Epidermal melanocyte (primary cell): ENCODE measurements around the gene ASB2.

Experiments
- DNase-seq: peaks from one replicate; pipeline ENCODE4 v3.0.0; 2011; ENCODE audit warnings: low spot score; ENCODE audit not compliant: insufficient read length

The ASB2 gene

DNA sequence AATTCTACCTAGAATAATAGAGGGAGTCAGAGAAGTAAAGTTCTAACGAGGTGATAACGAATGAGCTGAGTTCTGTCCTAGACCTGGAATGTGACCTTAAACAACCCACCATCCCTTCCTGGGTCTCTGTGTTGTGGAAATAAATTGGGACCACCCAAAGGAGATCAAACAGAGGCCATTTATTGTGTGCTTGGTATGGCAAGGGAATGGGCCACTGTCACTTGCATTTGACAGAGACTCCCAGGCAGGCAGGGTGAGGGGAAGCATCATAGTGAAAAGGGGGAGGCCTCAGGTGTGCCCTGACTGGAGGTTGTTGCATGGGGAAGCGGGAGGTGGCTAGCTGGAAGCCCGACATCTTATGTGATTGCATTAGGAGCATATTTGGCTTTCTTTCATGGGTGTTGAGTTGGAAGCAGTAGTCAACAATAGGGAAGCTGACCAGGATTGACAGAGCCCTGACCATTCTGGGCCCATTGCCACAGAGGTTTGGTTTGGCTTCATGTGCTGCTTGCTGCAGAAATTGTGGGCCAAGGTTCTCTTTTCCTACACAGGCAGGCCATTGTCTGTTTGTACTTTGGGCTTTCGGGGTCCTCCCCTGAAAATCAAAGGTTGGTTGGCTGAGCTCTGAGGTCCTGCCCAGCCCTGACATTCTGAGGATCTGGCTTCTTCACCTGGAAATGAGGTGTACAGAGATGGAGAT is 66.8 kb downstream of the ASB2 start:
- DNase-seq, result no peak

DNA sequence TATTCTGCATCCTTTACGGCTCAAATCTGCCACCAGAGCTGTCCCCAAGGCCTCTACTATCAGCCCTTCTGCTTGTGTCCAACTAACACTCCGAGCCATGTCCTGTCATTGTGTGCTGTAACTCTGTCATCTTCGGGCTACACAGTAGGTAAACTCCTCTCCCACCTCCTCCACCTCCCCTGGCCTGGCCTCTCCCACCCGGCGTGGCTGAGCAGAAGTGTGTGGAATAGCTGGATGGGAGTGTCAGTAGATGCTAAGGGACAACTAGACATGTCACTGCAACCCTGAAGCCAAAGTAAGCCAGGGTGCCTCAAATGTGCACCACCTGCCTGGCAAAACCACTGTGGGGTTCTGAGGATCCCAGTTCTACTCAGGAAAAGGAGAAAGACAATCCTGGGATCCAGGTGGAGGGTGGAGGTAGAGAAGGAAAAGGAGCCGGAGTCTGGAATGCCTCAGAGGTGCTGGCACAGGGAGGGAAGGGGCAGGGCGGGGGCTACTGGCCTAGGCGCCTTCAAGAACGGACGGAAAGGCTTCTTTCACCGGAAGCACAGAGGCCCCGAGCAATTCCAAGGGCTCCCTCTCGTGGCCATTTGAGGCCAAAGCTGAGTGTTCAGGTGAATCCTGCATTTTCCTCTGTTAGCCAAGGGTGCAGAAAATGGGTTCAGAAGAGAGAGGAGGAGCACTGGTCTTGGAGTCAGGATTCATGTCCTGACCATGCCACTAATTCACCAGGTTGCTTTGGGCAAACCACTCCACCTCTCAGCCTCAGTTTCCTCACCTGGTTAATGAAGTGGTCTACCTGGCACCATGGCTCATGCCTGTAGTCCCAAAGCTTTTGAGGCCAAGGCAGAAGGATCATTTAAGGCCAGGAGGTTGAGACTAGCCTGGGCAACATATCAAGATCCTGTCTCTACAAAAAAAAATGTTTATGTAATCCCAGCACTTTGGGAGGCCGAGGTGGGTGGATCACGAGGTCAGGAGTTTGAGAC is 69.7 kb downstream of the ASB2 start:
- DNase-seq, result no peak

DNA sequence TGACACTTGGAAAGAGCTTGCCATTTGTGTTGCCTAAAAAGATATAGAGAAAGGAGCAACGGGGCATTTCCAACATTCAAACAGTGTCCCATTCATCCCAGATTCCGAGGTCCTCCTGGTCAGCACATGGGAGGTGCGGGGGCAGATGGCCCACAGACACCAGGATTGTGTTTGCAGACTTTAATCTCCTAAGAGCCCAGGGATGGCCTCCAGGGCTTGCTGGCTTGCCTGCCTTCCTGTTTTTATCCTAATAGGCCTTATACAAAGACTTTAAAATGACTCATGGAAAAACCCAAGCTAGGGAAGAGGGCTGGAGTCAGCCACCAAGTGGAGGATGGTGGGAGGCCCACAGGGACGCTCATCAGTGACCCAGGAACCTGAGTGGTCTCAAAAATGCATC is 70.7 kb downstream of the ASB2 start:
- no peak for DNase-seq

DNA sequence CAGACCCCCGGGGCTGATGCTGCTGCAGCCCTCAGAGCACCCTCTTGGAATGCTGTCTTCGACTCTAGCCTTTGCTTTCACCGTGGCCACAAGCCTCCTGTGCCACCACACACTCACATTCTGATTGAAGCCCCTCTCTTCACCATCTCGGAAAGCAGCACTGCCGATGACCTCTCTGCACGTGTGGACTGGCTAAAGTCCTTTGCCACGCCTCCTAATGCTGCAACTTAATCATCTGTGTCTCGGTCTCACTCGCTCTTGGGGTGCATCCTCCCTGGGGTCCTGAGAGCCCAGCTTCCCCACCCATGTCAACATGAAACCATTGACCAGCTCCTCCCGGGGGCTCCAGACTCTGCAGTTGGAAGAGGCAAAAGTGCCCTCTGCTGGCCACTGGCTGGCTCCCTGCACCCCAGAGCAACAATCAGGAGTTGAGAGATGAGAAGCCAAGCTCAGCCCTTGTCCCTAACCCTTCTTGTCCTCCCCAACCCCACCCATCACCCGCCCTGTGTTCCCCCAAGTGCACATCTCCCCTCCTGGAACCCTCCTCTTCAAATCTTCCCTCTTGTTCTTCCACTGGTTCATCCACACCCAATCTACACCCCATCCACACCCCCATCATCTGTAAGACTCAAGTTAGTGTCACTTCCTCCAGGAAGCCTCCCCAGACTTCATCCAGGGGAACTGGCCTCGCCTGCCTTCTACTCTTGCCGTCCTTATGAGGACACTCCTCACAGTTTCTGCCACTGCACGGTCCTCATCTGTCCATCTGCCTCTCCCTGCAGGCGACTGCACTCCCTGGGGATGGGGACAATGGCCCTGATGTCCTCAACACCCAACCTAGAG is 72.8 kb downstream of the ASB2 start:
- DNase-seq, result no peak

DNA sequence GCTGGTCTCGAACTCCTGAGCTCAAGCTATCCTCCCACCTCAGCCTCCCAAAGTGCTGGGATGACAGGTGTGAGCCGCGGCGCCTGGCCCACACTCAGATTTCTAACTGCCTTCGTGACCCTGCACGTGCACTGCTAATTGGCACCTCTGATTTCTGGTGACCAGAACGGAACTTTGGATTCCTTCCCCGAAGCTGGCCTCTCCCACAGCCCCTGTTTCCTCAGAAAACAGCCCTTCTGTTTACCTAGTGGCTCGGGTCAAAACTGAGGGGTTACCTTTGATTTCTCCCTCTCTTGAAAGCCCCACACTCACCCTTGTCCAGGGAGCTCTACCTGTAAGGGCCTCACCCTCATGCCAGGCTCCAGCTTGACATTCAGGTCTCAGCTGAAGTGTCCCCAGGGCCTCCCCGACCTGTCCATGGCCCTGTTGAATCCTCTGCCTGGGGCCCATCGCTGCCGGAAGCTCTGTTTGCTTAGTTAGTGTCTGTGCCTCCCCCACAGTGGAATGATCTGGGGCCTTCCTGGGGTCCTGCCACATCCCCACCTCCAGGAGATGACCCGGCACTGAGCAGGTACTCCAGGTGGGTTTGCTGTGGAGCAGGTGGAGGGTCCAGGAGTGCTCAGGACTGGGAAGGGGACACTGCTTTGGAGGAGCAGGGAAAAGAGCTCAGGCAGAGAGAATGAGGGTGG is 73.6 kb downstream of the ASB2 start:
- no peak for DNase-seq

DNA sequence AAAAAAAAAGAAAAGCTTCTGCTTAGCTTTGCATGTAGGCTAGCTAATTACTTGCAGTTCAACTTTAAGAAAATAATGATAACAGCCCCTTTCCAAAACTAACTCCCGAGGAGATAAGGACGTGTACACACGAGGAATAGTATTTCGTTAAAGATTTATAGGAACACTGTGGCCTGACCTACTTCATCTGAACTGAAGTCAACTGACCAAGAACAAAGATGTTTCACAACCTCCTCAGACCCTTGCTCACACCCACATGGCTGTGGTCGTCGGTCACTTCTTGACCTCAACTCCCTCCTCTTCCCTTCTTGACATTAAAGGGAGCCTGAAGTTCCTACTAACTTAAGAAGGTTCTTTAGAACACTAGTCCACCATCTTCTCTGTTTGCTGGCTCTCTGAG is 74.6 kb downstream of the ASB2 start:
- DNase-seq, result no peak

DNA sequence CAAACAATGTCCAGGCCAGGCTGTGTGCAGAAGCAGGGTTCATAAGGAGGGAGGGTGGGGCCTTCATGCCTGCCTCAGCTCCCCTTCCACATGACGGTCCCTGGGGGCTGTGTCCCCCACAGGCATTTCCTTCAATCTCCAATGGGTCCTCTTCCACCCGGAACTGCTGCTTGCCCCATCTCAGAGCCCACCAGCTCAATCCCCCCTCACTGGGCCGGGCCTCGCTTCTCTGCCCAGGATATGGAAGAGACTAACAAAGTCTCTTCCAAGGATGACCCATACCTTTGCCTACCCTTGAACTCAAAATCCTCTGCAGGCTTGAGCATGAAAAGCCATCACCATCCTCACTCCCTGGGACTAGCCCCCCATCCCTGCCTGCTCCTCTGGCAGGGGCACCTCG is 77.6 kb downstream of the ASB2 start:
- no peak for DNase-seq

DNA sequence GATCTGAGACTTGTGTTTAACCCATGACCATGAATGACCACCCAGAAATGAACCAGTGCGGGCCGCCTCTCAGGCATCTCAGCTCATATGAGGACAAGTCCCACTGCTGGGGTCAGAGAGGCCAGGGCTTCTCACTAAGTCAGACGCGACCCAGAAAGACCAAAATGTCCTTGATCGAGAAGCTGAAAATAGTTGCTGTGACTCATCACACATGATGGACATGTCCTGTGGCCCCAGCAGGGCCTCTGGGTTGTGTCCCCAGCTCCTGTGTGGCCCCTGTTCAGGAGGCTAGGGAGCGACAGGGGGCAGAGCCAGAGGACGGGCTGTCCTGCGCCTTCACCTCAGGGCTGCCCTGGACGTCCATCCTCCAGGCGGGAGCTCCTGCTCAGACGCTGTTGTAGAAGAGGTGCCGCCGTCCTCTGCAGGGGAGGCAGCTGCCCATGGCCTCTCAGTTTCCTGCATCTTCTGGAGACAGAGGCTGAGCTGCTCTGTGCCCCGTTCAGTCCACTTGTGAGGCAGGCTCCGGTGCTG is 78.2 kb downstream of the ASB2 start:
- no peak for DNase-seq

DNA sequence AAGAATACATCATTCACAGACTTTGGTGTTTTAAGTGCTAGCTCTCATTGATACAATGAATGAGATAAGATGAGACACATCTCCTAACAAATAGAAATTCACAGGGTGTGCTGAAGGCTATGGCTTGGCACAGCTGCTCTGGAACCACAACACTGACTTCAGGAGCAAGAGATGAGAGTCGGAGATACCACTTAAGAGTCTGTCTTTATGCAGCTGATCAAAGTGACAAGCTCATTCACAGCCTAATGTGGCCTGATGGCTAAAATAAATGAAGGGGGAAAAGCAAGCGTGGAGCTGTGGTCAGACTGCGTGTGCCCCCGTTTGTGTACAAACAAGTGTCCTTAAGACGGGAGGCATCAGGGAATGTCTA is 78.9 kb downstream of the ASB2 start:
- no peak for DNase-seq

DNA sequence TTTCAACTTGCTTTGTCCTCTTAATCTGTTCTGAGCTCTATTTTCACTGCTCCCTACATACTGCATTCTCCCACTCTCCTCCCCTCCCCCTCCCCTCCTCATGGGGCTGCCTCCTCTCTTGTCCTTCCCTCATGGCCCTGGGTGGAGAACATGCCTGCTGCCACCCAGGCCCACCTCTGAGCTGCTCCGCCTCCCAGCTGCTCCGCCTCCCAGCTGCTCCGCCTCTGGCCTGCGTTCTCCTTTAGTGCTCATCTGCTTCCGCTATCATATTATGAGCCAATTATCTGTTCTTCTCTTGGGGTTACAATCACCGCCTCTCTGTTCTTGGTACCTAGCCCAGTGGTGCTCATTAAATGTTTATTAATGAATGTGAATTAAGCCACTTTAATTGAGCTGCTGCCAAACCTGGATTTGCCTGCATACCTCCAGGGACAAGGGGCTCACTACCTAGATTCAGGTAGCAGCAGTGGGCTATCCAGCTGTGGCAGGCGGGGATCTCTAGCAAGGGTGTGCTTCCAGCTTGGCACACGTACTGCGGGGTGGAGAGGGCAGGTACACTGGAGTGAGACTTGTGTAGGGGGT is 81.3 kb downstream of the ASB2 start:
- no peak for DNase-seq

DNA sequence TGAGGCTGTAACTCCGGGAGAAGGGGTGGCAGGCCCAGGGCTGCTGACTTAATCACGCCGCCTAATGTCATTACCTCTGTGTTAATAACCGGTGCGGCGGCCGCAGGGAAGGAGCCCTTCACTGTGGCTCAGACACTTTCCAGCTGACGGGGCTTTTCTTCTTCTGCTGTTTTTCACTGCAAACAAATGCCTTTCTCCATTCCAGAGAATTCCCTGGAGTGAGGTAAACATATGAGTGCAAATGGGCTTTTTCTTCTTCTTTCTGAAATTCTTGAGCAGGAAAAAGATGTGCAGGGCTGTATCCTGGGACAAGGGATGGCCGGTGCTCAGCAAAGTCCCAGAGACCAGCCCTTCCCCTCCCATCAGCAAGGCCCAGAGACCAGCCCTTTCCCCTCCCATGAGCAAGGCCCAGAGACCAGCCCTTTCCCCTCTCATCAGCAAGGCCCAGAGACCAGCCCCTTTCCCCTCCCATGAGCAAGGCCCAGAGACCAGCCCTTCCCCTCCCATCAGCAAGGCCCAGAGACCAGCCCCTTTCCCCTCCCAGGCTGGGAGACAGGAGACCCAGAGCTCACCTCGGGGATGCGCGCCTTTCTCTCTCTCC is 82.6 kb downstream of the ASB2 start:
- DNase-seq, result no peak

DNA sequence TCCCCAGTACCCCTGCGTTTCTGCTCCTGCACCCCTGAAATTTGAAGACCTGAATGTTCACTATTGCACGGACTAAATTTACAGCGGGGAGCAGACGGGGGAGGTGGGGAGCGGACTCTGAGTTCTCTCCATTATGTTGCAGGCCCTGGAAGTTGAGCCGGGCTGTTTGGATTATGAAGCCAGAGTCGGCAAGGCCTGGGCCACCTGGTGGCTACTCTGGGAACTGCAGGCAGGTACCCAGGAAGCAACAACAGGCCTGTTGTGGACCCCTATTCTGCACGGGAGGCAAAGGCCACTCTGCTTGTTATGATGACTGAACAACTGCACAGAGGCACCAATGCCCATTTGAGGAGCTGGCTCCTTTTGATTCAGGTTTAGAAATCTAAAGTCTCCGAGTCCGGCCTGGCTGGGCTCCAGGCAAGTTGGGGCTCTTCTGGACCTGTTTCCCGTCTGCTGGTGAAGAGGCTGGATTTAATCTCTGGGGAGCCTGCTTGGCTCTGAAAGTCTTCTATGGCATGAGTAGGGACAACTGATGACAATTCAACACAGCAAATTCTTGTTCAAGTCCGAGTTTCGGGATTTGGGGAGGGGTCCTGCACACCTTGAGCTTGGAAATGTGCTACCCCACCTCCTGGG is 83.3 kb downstream of the ASB2 start:
- DNase-seq, result peak; percentile 38

DNA sequence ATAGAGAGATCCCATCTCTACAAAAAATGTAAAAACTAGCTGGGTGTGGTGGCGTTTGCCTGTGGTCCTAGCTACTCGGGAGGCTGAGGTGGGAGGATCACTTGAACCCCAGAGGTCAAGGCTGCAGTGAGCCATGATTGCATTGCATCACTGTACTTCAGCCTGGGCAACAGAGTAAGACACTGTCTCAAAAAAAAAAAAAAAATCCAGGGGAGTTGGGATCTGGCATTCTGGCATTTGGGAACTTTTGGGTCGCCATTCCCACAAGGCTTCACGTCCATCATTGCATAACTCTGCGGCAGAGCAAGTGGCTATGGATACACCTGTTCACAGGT is 83.9 kb downstream of the ASB2 start:
- DNase-seq, result no peak

DNA sequence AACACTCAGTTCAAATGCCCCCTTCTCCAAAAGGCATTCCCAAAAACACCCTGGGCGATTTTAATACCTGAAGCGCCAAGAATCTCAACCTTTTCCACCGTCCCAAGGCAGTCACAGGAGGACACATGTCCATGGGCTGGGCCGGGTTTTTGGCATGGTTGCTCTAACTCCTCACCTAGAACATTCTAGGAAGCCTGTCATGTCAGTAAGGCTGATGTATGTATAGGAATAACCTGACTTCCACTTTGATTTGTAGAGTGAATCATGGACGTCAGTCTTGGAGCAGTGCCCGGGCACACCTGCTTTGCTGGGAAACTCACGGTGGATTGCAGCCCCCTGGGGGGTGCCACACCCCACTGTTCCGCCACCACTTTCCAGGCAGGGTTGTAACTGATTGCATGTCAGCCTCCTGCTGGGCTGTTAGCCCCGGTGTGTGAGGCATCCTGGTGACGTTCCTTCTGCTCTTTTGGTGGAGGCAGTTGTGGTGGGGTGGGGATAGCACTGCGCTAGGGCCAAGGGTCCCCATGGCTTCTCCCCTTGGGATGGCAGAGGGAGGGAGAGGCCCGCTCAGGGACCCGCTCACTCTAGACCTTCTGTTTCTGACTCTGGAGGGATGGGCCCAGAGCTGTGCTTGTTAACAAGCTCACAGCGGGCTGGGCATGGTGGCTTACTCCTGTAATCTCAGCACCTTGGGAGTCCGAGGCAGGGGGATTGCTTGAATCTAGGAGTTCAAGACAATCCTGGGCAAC is 84.4 kb downstream of the ASB2 start:
- DNase-seq, result no peak

DNA sequence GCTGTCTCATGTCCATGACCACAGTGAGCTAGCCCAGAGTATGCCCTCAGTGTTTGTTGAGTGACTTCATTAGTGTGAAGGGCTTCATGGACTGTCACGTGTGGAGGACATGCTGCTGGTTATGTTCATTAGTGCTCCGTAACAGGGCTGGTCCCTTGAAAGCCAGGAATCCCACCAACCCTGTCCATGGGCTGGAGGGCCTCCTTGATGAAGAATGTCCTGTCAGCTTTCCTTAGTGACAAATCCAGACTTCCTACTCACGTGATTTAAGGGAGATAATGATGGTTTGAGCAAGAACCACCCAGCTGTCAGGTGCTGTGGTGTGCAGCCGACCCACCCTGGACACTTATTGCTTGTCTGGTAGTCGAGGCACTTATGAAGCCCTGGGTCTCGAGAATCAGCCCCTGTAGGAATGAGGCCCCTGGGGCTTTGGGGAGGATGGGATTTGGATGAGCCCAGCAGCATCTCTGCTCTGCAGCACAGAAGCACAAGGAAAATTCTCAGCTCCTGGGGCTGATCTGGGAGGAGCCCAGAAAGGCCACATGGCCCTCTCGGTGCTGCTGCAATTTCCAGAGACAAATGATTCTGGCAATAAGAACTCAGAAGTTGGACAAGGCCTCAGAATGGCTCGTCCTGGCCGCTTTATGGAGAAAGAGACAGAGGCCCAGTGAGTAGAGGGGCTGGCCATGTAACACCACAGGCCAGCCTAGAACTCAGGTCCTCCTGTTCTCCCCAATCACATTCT is 86.5 kb downstream of the ASB2 start:
- DNase-seq, result no peak

DNA sequence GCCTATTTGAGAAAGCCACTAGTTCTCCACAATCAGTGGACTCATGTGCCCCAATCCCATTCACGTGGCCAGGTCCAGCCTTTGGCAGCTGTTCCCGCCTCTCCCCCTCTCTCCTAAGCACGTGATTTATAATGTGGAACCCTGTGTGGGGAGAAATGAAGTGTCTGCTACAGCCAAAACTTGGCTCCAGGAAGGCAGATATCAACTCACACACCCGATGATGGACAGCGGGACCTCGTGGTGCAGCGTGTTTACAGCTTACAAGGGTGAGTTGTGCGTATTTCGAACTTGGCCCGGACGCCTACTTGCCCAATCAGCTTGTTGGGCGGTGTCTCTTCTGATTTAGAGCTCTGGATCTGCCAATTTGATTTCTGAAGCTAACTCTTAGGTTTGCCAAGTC is 87.4 kb downstream of the ASB2 start:
- DNase-seq, result no peak

DNA sequence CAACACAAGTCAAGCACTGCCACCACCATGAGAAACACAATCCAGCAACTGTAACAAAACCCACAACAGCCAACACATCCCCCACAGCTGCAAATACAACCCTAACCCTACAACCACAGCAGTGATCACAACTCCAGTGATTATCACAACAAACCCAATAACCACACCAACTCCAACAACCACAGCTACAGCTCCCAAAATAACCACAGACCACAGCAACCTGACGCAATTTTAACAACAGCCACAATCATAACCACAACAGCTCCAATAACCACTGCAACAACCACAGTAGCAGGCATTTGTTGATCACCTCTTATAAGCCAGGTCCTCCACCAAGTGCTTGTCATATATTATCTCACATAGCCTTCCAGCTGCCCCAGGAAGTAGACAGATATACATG is 91.4 kb downstream of the ASB2 start:
- no peak for DNase-seq
